Stimulated activated CD8-positive, alpha-beta memory T cell treated with anti-CD3 and anti-CD28 coated beads, Interleukin-12 subunit alpha, Interleukin-12 subunit beta, amount 100 ng/mL, for 24 hours (primary cell): ENCODE results near the gene TCAIM.
A peak's percentile ranks its signal among the peaks of the same experiment; 100 is the strongest.

Experiments used
- DNase-seq: peaks from one replicate; pipeline ENCODE4 v3.0.0-alpha.2; 2020; ENCODE audit errors: extremely low read depth

The TCAIM gene

GRCh38 chr3:44338010-44338827 is at the start of gene TCAIM:
TCAIM (plus strand) TSS chr3:44338766; CDS start chr3:44354783, 16,017 bp downstream.
- DNase-seq = peak; percentile 99

GRCh38 chr3:44289882-44290462 is 48.6 kb upstream of the TCAIM start:
- no peak for DNase-seq

- no peak for DNase-seq
Measured at GRCh38 chr3:44292276-44292675, 46.3 kb upstream of the TCAIM start.

GRCh38 chr3:44292947-44293346 is 45.6 kb upstream of the TCAIM start:
- no peak for DNase-seq

GRCh38 chr3:44297255-44297654 is 41.3 kb upstream of the TCAIM start:
- DNase-seq = no peak

- DNase-seq = no peak
Measured at GRCh38 chr3:44301746-44302145, 36.8 kb upstream of the TCAIM start.

GRCh38 chr3:44309500-44309899 is 29.1 kb upstream of the TCAIM start:
- DNase-seq = no peak

GRCh38 chr3:44318891-44319311 is 19.7 kb upstream of the TCAIM start:
- no peak for DNase-seq

- DNase-seq = no peak
Measured at GRCh38 chr3:44321335-44321734, 17.2 kb upstream of the TCAIM start.

GRCh38 chr3:44323341-44323955 is 15.1 kb upstream of the TCAIM start:
- DNase-seq = no peak

- no peak for DNase-seq
Measured at GRCh38 chr3:44324584-44324983, 14.0 kb upstream of the TCAIM start.

- no peak for DNase-seq
Measured at GRCh38 chr3:44326019-44326418, 12.5 kb upstream of the TCAIM start.

GRCh38 chr3:44326515-44326914 is 12.1 kb upstream of the TCAIM start:
- no peak for DNase-seq

GRCh38 chr3:44329946-44330345 is 8.6 kb upstream of the TCAIM start:
- DNase-seq = no peak

- no peak for DNase-seq
Measured at GRCh38 chr3:44330444-44330843, 8.1 kb upstream of the TCAIM start.

GRCh38 chr3:44334326-44334725 is 4.2 kb upstream of the TCAIM start:
- DNase-seq = no peak

GRCh38 chr3:44337248-44337785 is 1.2 kb upstream of the TCAIM start:
- no peak for DNase-seq

GRCh38 chr3:44338828-44339127 is 212 bp downstream of the TCAIM start:
- DNase-seq = no peak

GRCh38 chr3:44339181-44340057 is 853 bp downstream of the TCAIM start:
- no peak for DNase-seq

- DNase-seq = no peak
Measured at GRCh38 chr3:44340058-44340395, 1.5 kb downstream of the TCAIM start.

- DNase-seq = no peak
Measured at GRCh38 chr3:44342176-44342790, 3.7 kb downstream of the TCAIM start.

GRCh38 chr3:44343421-44343820 is 4.9 kb downstream of the TCAIM start:
- no peak for DNase-seq
